Urinary bladder (tissue), 4 donors: Measurements from ENCODE around the gene DELE1. TPM values are rescaled to one million over a fixed set of nuclear protein-coding genes. Genes with fewer than 3 reads are reported as not detected.
"Not testable (repeated sequence)": the region's sequence is repeated elsewhere in the genome, so short reads cannot be mapped to it uniquely, and the experiment has no call there.

ENCODE experiments used
- DNase-seq: peaks from one replicate; pipeline ENCODE4 v3.0.0-alpha.2; 2015; ENCODE audit errors: extremely low spot score
- H3K27ac ChIP-seq: one replicate; pipeline ENCODE4 v1.5.1; 2013; ENCODE audit warnings: low read depth, mild to moderate bottlenecking, moderate library complexity
- H3K36me3 ChIP-seq: one replicate; pipeline ENCODE4 v1.6.1; 2013; ENCODE audit warnings: mild to moderate bottlenecking, moderate library complexity; ENCODE audit not compliant: insufficient read depth
- H3K4me1 ChIP-seq: one replicate; pipeline ENCODE4 v1.6.1; 2013; ENCODE audit warnings: mild to moderate bottlenecking, moderate library complexity; ENCODE audit not compliant: insufficient read depth
- H3K4me3 ChIP-seq: one replicate; pipeline ENCODE4 v1.5.1; 2013; ENCODE audit warnings: low read depth, low read length
- WGBS: extraction: QIAGEN DNeasy Blood & Tissue Kit; methylation state at CpG from one replicate; pipeline ENCODE4 v1.1.7; 2013; 5-methylcytosine and 5-hydroxymethylcytosine counted together
- polyA plus RNA-seq: library from polyadenylated mRNA; stranded (reverse); fragments of 200-250 nt; gene quantifications from one replicate; pipeline ENCODE4 v1.2.3, GENCODE V29; 2013
- total RNA-seq: library from RNA; depleted of rRNA; stranded (reverse); fragments of >200 nt; gene quantifications from one replicate; pipeline ENCODE4 v1.2.3, GENCODE V29; 2014
- donor health status: healthy with polysubstance abuse.
- donor health status: healthy.

Gene DELE1
- total and polyA plus RNA-seq, 2 donors: 50.5 to 55.9 TPM

GRCh38 chr5:141879941-141880738 is 43.5 kb upstream of the DELE1 start:
- no peaks in the 10 kb centered on the region for H3K36me3 ChIP-seq
- no peaks in the 10 kb centered on the region for H3K4me1 ChIP-seq
- no peak overlapping the region for H3K4me3 ChIP-seq
- 26% methylated on average over 7 of the region's 7 CpGs for WGBS
- DNase-seq: no peak
- no peak overlapping the region for H3K27ac ChIP-seq

- Histone ChIP-seq H3K4me1 (no peaks in the 10 kb centered on the region), H3K27ac (no peak overlapping the region), H3K4me3 (no peak overlapping the region), H3K36me3 (no peaks in the 10 kb centered on the region)
- no peak for DNase-seq
- WGBS: 28% methylated on average over 8 of the region's 8 CpGs
Observed at GRCh38 chr5:141880961-141881801, 42.5 kb upstream of the DELE1 start.

GRCh38 chr5:141881886-141882285 is 41.8 kb upstream of the DELE1 start:
- H3K4me3 ChIP-seq: no peak overlapping the region
- 18% methylated on average over 4 of the region's 4 CpGs for WGBS
- H3K4me1 ChIP-seq: no peaks in the 10 kb centered on the region
- H3K27ac ChIP-seq: no peak overlapping the region
- no peaks in the 10 kb centered on the region for H3K36me3 ChIP-seq
- DNase-seq: no peak

- no peak for DNase-seq
- WGBS: 8% methylated on average over 13 of the region's 13 CpGs
- no peak overlapping the region for H3K27ac ChIP-seq
- H3K4me1 ChIP-seq: no peaks in the 10 kb centered on the region
- H3K4me3 ChIP-seq: no peak overlapping the region
- no peaks in the 10 kb centered on the region for H3K36me3 ChIP-seq
Observed at GRCh38 chr5:141882594-141883183, 41.0 kb upstream of the DELE1 start.

DNA sequence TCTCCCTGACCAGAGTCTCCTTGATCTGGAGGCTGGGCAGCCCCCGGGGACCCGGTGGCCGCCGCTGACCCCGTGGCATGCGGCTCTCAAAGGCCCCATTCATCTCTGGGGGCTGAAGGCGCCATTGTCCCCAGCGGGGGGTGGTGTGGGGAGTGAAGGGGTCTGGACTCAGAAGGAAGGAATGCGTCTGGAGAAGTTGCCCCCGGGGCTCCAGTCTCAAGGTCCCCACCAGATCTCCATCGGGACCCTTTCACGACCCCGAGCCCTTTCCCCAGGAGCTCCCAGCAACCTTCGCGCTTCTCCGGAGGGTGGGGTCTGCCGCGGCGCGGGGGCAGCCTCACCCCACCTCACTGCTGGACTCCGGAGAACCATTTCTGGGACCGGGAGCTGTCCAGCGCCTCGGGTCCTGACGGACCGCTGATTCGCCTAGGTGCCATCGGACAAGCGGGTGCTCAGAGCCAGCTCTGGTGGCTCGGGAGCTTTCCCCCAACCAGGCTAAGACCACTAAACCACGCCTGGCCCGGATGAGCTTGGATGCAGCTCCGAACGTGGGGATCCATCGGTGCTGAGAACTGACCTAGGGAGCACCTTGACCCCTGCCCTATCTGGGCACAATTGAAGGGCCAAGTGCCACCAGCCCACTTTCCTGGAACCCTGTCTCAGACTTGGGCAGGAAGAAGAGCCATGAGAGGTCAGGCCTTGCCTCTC is 40.3 kb upstream of the DELE1 start:
- 1% methylated on average over 35 of the region's 35 CpGs for WGBS
- no peaks in the 10 kb centered on the region for H3K4me1 ChIP-seq
- no peak overlapping the region for H3K27ac ChIP-seq
- H3K36me3 ChIP-seq: no peaks in the 10 kb centered on the region
- no peak for DNase-seq
- H3K4me3 ChIP-seq: no peak overlapping the region

DNA sequence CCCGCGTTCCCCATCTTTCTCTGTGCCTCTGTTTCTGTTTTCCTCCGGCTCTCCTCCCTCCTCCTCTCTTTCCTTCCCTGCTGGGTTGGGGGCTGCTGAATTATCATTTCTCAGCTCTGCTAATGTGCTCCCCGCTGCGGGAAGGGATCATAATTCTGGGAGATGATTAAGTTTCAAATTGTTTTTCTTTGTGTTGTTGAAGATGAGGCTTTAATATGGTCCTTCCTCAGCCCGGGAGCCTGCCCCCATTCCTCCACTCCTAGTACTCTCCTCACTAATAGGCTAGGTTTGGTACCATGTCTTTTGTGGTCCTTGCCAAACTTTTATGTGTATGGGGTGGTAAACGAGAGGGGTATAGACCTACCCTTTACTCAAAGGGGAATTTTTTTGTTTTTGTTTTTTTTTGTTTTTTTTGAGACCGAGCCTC is 39.8 kb upstream of the DELE1 start:
- no peak overlapping the region for H3K27ac ChIP-seq
- no peak overlapping the region for H3K4me3 ChIP-seq
- DNase-seq: no peak
- H3K36me3 ChIP-seq: no peaks in the 10 kb centered on the region
- WGBS: 35% methylated on average over 8 of the region's 8 CpGs
- H3K4me1 ChIP-seq: no peaks in the 10 kb centered on the region

- no peak for DNase-seq
- WGBS: 54% methylated on average over 3 of the region's 3 CpGs
- Histone ChIP-seq H3K36me3 (no peaks in the 10 kb centered on the region), H3K27ac (no peak overlapping the region), H3K4me3 (no peak overlapping the region), H3K4me1 (no peaks in the 10 kb centered on the region)
Observed at GRCh38 chr5:141889282-141889871, 34.3 kb upstream of the DELE1 start.

DNA sequence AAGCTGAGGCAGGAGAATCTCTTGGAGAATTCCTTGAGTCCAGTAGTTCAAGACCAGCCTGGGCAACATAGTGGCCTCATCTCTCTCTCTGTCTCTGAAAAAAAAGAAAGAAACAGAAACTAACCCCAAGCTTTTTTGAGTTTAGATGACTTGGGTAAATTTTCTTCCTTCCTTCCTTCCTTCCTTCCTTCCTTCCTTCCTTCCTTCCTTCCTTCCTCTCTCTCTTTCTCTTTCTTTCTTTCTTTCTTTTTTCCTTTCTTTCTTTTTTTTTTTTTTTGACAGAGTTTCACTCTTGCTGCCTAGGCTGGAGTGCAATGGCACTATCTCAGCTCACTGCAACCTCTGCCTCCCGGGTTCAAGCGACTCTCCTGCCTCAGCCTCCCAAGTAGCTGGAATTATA is 33.2 kb upstream of the DELE1 start:
- 91% methylated on average over 2 of the region's 2 CpGs for WGBS
- not testable (repeated sequence) for H3K27ac ChIP-seq, DNase-seq, H3K36me3 ChIP-seq, H3K4me1 ChIP-seq, H3K4me3 ChIP-seq

DNA sequence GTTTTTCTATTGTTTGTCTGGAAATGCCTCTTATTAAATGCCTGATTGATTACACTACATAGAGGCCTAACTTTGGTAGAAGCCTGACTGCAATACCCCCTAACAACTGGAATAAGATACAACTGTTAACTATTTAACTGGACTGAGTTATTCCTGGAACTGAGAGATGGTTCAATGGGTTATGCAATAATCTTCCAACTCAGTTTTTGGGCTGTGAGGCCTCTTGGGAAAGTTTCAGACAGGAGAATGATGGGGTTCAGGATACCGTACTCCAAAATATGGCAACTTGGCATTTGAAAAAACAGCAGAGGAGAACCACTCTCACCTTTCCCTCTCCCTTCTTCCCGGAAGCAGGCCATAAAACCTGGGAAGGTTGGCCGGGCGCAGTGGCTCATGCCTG is 26.2 kb upstream of the DELE1 start:
- 92% methylated on average over 4 of the region's 4 CpGs for WGBS
- no peak for DNase-seq
- H3K36me3 ChIP-seq: no peaks in the 10 kb centered on the region
- no peak overlapping the region for H3K27ac ChIP-seq
- H3K4me3 ChIP-seq: no peak overlapping the region
- H3K4me1 ChIP-seq: no peaks in the 10 kb centered on the region

DNA sequence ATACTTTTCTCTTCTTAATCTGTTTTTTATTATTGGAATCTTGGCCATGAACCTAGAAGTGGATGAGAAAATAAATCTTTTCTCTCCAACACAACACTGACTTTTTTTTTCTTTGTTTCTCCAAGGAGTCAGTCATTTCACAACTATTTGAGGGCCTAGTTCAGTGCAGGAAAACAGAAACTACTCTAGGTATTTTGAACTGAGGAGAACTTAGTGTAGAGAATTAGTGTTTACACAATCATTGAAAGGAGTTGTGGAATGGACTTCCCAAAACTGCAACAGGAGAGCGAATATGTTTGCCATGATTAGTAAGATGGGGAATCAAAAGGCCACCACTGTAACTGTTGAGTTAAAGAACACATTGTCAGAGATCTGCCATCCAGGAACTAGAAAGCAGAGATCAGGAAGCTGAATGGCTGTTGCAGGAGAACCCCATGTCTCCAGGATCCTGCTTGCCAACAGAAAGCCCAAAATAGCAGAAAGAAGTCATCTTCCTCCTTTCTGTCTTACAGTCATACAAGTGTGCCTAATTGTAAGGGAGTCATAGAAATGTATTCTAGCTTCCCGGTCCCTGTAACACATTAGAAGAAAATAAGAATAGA is 25.1 kb upstream of the DELE1 start:
- DNase-seq: no peak
- Histone ChIP-seq H3K4me1 (no peaks in the 10 kb centered on the region), H3K36me3 (no peaks in the 10 kb centered on the region), H3K27ac (no peak overlapping the region), H3K4me3 (no peak overlapping the region)
- 83% methylated on average over 2 of the region's 2 CpGs for WGBS

GRCh38 chr5:141902015-141902814 is 21.5 kb upstream of the DELE1 start:
- H3K36me3 ChIP-seq: no peaks in the 10 kb centered on the region
- DNase-seq: no peak
- H3K4me1 ChIP-seq: no peaks in the 10 kb centered on the region
- no peak overlapping the region for H3K27ac ChIP-seq
- WGBS: 42% methylated on average over 5 of the region's 5 CpGs
- no peak overlapping the region for H3K4me3 ChIP-seq

DNA sequence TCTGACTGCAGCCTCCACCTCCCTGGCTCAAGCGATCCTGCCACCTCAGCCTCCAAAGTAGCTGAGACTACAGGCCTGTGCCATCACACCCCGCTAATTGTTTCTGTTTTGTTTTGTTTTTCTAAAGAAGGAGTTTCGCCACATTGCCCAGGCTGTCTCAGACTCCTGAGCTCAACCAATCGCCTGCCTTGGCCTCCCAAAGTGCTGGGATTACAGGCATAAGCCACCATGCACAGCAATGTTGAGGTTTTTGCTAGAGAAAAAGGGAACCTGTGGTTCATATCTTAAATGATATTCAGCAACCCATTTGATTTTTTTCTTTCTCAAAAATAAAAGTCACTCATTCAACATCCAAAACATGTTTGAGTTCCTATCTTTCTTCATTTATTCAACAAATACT is 20.4 kb upstream of the DELE1 start:
- no peak for DNase-seq
- no peaks in the 10 kb centered on the region for H3K36me3 ChIP-seq
- 64% methylated on average over 4 of the region's 4 CpGs for whole genome bisulfite sequencing
- H3K4me3 ChIP-seq: no peak overlapping the region
- H3K4me1 ChIP-seq: no peaks in the 10 kb centered on the region
- no peak overlapping the region for H3K27ac ChIP-seq
